NCI-H748 (cell line): ENCODE measurements around the gene ANP32A.
"Not testable (repeated sequence)": the region's sequence is repeated elsewhere in the genome, so short reads cannot be mapped to it uniquely, and the experiment has no call there.

Experiments used
- DNase-seq: peaks from one replicate; lab custom pipeline; 2025; ENCODE audit not compliant: unreplicated experiment; lab: John Stamatoyannopoulos, UW

Gene ANP32A

GRCh38 chr15:68783226-68784058, 37.3 kb downstream of the ANP32A start:
- no peak for DNase-seq

DNA sequence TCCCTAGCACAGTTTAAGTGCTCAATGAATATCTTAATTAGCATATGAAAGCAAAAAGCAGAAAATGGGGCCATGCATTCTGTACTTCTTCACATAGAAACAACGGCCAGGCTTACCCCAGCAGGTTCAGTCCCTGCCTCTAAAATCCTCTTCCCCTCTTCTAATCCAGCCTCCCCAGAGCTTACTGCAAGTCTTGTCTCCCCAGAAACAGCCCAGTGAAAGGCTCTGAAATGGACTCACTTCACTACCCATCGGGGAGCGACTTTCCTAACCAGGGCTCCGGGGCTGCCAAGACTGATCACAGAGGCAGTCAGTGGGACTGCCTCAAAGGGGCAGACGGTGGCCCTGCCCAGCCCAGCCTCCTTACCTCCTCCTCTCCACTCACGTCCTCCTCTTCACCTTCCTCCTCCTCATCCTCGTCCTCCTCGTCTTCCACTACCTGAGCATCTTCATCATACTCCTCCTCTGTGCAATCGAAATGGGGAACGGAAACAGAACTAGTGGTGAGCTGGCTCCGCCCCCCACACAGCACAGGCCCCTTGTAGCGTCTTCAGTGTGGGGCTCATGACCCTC, 38.0 kb downstream of the ANP32A start:
- no peak for DNase-seq

- no peak for DNase-seq
Observed at GRCh38 chr15:68781766-68782588, 38.7 kb downstream of the ANP32A start.

- no peak for DNase-seq
Observed at GRCh38 chr15:68781217-68781616, 39.5 kb downstream of the ANP32A start.

GRCh38 chr15:68778876-68779275, 41.8 kb downstream of the ANP32A start:
- DNase-seq: no peak

- DNase-seq: no peak
Observed at GRCh38 chr15:68776477-68777270, 44.0 kb downstream of the ANP32A start.

- no peak for DNase-seq
Observed at GRCh38 chr15:68775671-68776476, 44.8 kb downstream of the ANP32A start.

DNA sequence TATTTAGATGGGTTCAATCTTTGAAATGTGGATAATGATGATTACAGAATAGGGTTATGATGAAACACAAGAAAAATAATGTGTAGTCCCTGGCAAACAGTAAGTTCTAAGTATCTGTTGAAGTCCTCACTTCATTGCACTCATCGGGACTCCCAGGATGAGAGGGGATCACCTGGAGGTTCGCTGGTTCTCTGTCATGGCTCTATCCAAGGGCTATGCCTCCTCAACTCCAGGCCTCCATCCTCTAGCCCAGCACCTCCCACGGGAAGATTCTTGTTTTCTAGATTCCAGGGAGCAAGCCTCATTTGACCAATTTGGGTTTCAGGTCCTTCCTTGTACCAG, 45.5 kb downstream of the ANP32A start:
- no peak for DNase-seq

- no peak for DNase-seq
Observed at GRCh38 chr15:68774521-68775235, 46.0 kb downstream of the ANP32A start.

DNA sequence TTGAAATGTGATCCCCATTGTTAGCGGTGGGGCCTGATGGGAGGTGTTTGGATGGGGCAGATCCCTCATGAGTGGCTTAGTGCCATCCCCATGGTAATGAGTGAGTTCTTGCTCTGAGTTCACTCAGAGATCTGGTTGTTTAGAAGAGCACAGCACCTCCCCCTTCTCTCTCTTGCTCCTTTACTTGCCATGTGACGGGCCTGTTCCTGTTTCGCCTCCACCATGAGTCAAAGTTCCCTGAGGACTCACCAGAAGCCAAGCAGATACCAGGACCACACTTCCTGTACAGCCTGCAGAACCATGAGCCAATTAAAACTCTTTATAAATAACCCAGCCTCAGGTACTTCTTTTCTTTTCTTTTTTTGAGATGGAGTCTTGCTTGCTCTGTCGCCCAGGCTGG, 46.6 kb downstream of the ANP32A start:
- no peak for DNase-seq

DNA sequence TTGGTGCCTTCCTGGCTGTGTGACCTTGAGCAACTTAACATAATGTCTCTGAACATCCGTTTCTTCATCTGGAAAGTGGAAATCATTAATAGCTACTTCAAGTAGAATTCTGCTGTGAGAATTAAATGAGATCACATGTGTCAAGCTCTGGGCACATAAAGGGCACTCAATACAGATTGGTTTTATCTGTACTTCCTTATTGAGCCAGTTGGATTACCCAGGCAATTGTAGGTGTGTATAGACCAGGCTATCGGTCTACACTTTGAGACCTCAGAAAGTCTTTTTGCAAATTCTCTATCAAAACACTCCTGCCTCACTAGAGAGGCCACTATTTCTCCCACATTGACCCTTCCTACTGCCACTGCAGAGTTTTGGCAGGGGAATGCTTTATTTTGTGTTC, 47.7 kb downstream of the ANP32A start:
- DNase-seq: no peak

DNA sequence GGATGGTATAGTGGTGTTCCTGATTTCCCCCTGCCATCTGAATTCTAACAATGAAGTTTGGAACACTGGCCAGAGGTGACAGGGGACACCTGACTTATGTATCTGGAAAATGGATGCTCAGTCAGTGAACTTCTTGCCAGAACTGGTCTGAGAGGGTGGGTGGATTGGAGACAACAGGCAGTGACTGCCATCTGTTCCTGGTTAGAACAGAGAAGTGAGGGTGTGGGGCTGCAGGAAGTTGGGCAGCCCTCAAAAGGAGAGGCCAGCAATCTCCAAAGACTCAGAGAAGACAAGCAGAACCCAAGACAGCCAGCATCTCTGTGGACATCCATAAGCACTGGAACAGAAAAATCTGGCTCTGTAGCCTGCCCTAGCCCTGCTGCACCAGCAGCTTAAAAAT, 50.5 kb downstream of the ANP32A start:
- no peak for DNase-seq

DNA sequence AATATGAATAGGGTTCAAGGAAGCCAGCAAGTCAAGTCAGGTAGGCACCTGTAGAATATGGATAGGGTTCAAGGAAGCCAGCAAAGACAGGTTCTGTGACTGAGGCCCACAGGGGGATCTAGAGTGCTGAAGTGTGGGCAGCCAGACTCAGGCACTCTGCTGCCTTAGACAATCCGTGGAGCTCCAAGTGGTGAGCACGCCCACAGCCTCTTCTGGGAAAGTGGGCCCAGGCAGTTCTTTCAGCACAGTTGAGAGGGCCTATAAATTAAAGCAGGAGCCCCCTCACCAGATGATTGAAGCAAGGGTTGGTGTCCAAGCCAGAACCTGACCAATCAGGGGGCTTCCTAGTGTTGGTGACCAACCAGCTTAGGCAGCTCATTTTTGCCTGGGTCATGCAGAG, 51.0 kb downstream of the ANP32A start:
- DNase-seq: no peak

DNA sequence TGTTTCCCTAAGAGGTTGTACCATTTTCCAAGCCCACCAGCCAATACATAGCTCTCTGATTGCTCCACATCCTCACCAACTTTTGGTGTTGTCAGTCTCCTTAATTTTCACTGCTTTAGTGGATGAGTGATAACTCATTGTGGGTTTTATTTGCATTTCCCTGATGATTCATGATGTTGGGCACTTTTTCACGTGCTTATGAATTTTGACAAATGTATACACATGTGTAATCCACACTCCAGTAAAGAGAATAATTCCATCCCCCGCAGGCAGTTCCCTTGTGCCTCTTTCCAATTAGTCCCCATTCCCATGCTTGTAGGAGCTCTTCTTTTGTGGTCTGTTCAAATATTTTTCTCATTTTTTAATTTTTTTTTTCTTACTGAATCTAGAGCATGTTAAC, 52.4 kb downstream of the ANP32A start:
- DNase-seq: no peak

DNA sequence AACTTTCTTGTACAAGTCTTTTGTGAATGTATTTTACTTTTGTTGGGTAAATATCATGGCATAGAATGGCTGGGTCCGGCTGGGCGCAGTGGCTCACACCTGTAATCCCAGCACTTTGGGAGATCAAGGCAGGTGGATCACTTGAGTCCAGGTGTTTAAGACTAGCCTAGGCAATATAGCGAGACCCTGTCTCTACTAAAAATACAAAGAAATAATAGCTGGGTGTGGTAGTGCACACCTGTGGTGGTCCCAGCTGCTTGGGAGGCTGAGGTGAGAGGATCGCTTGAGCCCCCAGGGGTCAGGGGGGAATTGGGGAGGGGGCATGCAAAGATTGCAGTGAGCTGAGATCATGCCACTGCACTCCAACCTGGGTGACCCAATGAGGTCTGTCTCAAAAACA, 52.9 kb downstream of the ANP32A start:
- DNase-seq: peak; percentile 45

DNA sequence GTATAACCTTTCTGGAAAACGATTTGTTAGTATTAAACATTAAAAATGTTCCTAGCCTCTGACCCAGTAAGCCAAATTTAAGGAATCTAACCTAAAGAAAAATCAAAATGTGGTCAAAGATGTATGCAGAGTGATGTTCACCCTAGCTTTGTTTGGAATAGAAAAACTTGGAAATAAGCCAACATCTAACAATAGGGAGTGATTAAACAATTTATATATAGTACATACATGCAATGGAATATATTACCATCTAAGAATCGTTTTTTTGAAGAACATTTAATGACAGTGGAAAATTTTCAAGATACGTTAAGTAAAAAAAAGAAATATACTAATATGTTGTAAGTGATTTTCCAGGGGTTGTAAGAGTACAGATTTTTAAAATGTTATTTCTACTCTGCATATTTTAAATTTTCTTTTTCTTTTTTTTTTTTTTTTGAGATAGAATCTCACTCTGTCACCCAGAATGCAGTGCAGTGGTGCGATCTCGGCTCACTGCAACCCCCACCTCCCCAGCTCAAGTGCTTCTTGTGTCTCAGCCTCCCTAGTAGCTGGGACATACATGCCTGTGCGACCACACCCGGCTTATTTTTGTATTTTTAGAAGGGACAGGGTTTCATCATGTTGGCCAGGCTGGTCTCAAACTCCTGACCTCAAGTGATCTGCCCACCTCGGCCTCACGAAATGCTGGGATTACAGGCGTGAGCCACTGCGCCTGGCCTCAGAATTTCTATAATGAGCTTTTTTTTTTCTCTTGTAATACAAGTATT, 54.9 kb downstream of the ANP32A start:
- DNase-seq: peak; percentile 70

GRCh38 chr15:68764090-68764489, 56.6 kb downstream of the ANP32A start:
- DNase-seq: no peak

- DNase-seq: no peak
Observed at GRCh38 chr15:68763063-68763462, 57.6 kb downstream of the ANP32A start.

DNA sequence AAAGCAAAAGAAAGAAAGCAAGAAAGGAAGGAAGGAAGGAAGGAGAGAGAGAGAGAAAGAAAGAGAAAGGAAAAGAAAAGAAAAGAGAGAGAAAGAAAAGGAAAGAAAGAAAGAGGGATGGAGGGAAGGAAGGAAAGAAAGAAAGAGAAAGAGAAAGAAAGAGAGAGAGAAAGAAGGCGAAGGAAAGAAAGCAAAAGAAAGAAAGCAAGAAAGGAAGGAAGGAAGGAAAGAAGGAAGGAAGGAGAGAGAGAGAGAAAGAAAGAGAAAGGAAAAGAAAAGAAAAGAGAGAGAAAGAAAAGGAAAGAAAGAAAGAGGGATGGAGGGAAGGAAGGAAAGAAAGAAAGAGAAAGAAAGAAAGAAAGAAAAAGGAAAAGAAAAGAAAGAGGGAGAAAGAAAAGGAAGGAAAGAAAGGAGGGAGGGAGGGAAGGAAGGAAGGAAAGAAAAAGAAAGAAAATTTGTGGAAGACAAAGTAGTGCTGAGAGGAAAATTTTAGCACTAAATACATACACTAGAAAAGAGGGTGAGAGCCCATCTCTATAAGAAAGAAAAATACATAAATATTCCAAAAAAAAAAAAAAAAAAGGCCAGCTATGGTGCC, 60.6 kb downstream of the ANP32A start:
- DNase-seq: not testable (repeated sequence)
